Mesenchymal stem cell (in vitro differentiated cells and primary cell): ENCODE data around the gene APBB1.
A peak's percentile ranks its signal among the peaks of the same experiment; 100 is the strongest.
"Not testable (repeated sequence)": the region's sequence is repeated elsewhere in the genome, so short reads cannot be mapped to it uniquely, and the experiment has no call there.

Source experiments
- DNase-seq: peaks from one replicate; pipeline ENCODE4 v3.0.0-alpha.2; 2013
- H2AFZ ChIP-seq: one replicate; pipeline ENCODE4 v1.6.1; 2013; ENCODE audit warnings: low read depth, mild to moderate bottlenecking, control low read depth, inconsistent platforms, low read length, moderate library complexity
- H2AK5ac ChIP-seq: 2 replicates; pipeline ENCODE4 v1.6.1; 2013; ENCODE audit warnings: low read length, moderate library complexity, mild to moderate bottlenecking, inconsistent platforms; ENCODE audit not compliant: severe bottlenecking
- H2BK120ac ChIP-seq: one replicate; pipeline ENCODE4 v1.6.1; 2013; ENCODE audit warnings: low read depth, mild to moderate bottlenecking, inconsistent platforms, low read length, moderate library complexity
- H2BK12ac ChIP-seq, 2 experiments: one replicate each; pipeline ENCODE4 v1.6.1; 2013; ENCODE audit warnings: inconsistent platforms in 2 of 2, low read length in 2 of 2, mild to moderate bottlenecking in 2 of 2, moderate library complexity in 2 of 2, control low read depth in 1 of 2
- H2BK15ac ChIP-seq: one replicate; pipeline ENCODE4 v1.6.1; 2013; ENCODE audit warnings: mild to moderate bottlenecking, low read depth, inconsistent platforms; ENCODE audit not compliant: poor library complexity, severe bottlenecking
- H2BK5ac ChIP-seq: 2 replicates; pipeline ENCODE4 v1.6.1; 2013; ENCODE audit warnings: low read depth, mild to moderate bottlenecking, low read length, control low read depth, inconsistent platforms; ENCODE audit not compliant: poor library complexity, severe bottlenecking
- H3K14ac ChIP-seq, 2 experiments: one replicate each; pipeline ENCODE4 v1.6.1; 2013; ENCODE audit warnings: inconsistent platforms in 2 of 2, low read length in 2 of 2, control low read depth in 1 of 2, mild to moderate bottlenecking in 1 of 2, moderate library complexity in 1 of 2
- H3K18ac ChIP-seq, 2 experiments: one replicate each; pipeline ENCODE4 v1.6.1; 2013; ENCODE audit warnings: inconsistent platforms in 2 of 2, low read length in 2 of 2, control low read depth in 1 of 2, low read depth in 1 of 2, mild to moderate bottlenecking in 1 of 2
- H3K23ac ChIP-seq, 2 experiments: one replicate each; pipeline ENCODE4 v1.6.1; 2013; ENCODE audit warnings: inconsistent platforms in 2 of 2, low read length in 2 of 2, mild to moderate bottlenecking in 2 of 2, moderate library complexity in 2 of 2, control low read depth in 1 of 2
- H3K27ac ChIP-seq: 2 replicates; pipeline ENCODE4 v1.5.1; 2013; ENCODE audit warnings: mild to moderate bottlenecking, moderate library complexity, low read length, control low read depth, inconsistent platforms; ENCODE audit not compliant: poor library complexity, severe bottlenecking
- H3K27me3 ChIP-seq, 2 experiments: 2 replicates each; pipeline versions ENCODE4 v1.6.1 to v1.7.0; 2013; ENCODE audit warnings: low read length in 2 of 2, mild to moderate bottlenecking in 2 of 2, moderate library complexity in 2 of 2, control low read depth in 1 of 2, inconsistent platforms in 1 of 2; ENCODE audit not compliant: control insufficient read depth in 1 of 2, insufficient read depth in 1 of 2
- H3K36me3 ChIP-seq, 2 experiments: 2 replicates each; pipeline versions ENCODE4 v1.6.1 to v1.7.0; 2013; ENCODE audit warnings: low read length in 2 of 2, control low read depth in 1 of 2, inconsistent platforms in 1 of 2, low read depth in 1 of 2, mild to moderate bottlenecking in 1 of 2; ENCODE audit not compliant: insufficient read depth in 2 of 2, control insufficient read depth in 1 of 2
- H3K4ac ChIP-seq, 2 experiments: one replicate each; pipeline ENCODE4 v1.6.1; 2013; ENCODE audit warnings: inconsistent platforms in 2 of 2, low read length in 2 of 2, mild to moderate bottlenecking in 2 of 2, moderate library complexity in 2 of 2, control low read depth in 1 of 2, low read depth in 1 of 2
- H3K4me1 ChIP-seq: 2 replicates; pipeline ENCODE4 v1.6.1; 2013; ENCODE audit warnings: low read depth, low read length, control low read depth; ENCODE audit not compliant: control insufficient read depth, insufficient read depth
- H3K4me2 ChIP-seq: 2 replicates; pipeline ENCODE4 v1.6.1; 2013; ENCODE audit warnings: low read length, mild to moderate bottlenecking, inconsistent platforms; ENCODE audit not compliant: poor library complexity, severe bottlenecking
- H3K4me3 ChIP-seq, 2 experiments: 2 replicates each; pipeline versions ENCODE4 v1.5.1 to v1.7.0; 2013; ENCODE audit warnings: low read length in 2 of 2, mild to moderate bottlenecking in 2 of 2, control low read depth in 1 of 2, low read depth in 1 of 2; ENCODE audit not compliant: insufficient read depth in 1 of 2
- H3K79me1 ChIP-seq: replicated peaks from 2 replicates; pipeline ENCODE4 v1.6.1; 2013; ENCODE audit warnings: mild to moderate bottlenecking, control low read depth, low read length, inconsistent platforms; ENCODE audit not compliant: poor library complexity, severe bottlenecking
- H3K9ac ChIP-seq: 2 replicates; pipeline ENCODE4 v1.7.0; 2013; ENCODE audit warnings: mild to moderate bottlenecking, low read length, moderate library complexity
- H3K9me3 ChIP-seq: 2 replicates; pipeline ENCODE4 v1.7.0; 2013; ENCODE audit warnings: mild to moderate bottlenecking, low read length; ENCODE audit not compliant: control insufficient read depth
- H4K8ac ChIP-seq: one replicate; pipeline ENCODE4 v1.6.1; 2013; ENCODE audit warnings: inconsistent platforms, mild to moderate bottlenecking, low read length, moderate library complexity
- H4K91ac ChIP-seq: one replicate; pipeline ENCODE4 v1.6.1; 2013; ENCODE audit warnings: mild to moderate bottlenecking, low read length, inconsistent platforms
- WGBS: methylation state at CpG from one replicate; pipeline ENCODE4 v1.1.7; 2013; ENCODE audit warnings: mixed read lengths; 5-methylcytosine and 5-hydroxymethylcytosine counted together

Gene APBB1

DNA sequence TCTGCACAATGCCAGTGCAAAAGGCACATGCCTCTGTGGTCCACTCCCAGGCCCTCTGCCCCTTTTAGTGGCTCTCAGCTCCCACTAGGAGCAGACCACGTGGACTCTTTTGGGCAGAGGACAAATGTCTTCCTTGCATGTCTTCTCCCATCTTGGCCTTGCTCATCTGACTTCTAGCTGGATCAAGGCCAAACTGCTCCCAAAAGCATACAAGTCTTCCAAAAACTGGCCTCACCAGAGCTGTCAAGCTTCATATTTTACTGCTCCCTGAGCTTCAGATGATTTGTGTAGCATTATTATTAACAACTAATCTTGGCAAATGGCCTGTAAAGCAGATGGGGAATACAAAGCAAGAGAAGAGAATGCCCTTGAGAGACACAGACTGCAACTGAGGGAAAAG lies 21.7 kb downstream of the APBB1 start:
- Histone ChIP-seq H3K23ac (no peak overlapping the region), H3K14ac (no peak overlapping the region), H3K27me3 (no peaks in the 10 kb centered on the region), H2AFZ (no peak overlapping the region), H2BK15ac (no peak overlapping the region), H3K4me2 (no peak overlapping the region), H2BK12ac (no peak overlapping the region), H3K9me3 (no peaks in the 10 kb centered on the region), H2AK5ac (no peak overlapping the region), H4K8ac (no peak overlapping the region), H3K27ac (no peak overlapping the region), H3K4ac (no peak overlapping the region), H4K91ac (no peak overlapping the region), H3K4me3 (no peak overlapping the region), H3K4me1 (peaks cover 6% of the 10 kb centered on the region), H3K9ac (no peak overlapping the region), H3K79me1 (peaks cover 8% of the 10 kb centered on the region), H3K18ac (no peak overlapping the region), H2BK120ac (no peak overlapping the region), H3K36me3 (peaks cover 58 to 66% of the 10 kb centered on the region in 2 experiments), H2BK5ac (no peak overlapping the region)
- peak; percentile 6 for DNase-seq
- WGBS = 63% methylated on average over 1 of the region's 1 CpG

DNA sequence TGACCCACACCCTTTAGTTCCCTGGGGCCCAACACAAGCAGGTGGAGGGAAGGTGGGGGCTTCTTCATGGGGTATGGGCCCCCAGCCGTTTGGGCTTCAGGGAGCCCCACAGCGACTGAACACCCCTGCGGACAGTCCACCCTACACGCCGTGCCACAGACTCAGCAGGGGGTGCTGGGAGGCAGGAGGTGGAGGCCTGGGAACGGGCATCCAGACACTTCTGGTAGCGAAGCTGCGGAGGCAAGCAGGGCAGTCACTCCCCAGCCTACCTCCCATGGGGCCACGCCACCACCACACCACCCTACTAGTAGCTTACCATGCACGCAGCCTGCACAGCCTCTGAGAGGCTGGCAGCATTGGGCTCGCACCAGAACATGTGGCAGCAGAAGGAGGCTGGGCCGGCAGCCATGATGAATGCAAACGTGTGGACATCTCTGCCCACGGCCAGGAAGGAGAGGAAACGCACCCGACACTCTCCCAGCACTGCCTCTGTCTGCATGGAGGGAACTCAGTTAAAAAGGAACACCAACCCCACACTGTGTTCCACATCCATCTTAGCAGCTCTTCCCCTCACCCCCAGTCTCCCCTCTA lies 23.3 kb downstream of the APBB1 start:
- no peak overlapping the region for H3K18ac ChIP-seq
- peaks cover 48 to 54% of the 10 kb centered on the region in 2 experiments for H3K36me3 ChIP-seq
- H3K4me1 ChIP-seq = peaks cover 13% of the 10 kb centered on the region
- H3K4ac ChIP-seq = no peak overlapping the region
- no peak for DNase-seq
- no peaks in the 10 kb centered on the region for H3K27me3 ChIP-seq
- H4K91ac ChIP-seq = no peak overlapping the region
- no peak overlapping the region for H2AFZ ChIP-seq
- no peak overlapping the region for H3K27ac ChIP-seq
- H2BK5ac ChIP-seq = no peak overlapping the region
- H3K79me1 ChIP-seq = peaks cover 12% of the 10 kb centered on the region
- H2AK5ac ChIP-seq = no peak overlapping the region
- H2BK15ac ChIP-seq = no peak overlapping the region
- H3K23ac ChIP-seq = no peak overlapping the region
- H4K8ac ChIP-seq = no peak overlapping the region
- no peaks in the 10 kb centered on the region for H3K9me3 ChIP-seq
- H2BK120ac ChIP-seq = no peak overlapping the region
- H3K4me3 ChIP-seq = no peak overlapping the region
- H3K4me2 ChIP-seq = no peak overlapping the region
- H3K9ac ChIP-seq = no peak overlapping the region
- no peak overlapping the region for H2BK12ac ChIP-seq
- WGBS = 97% methylated on average over 14 of the region's 16 CpGs
- H3K14ac ChIP-seq = no peak overlapping the region

DNA sequence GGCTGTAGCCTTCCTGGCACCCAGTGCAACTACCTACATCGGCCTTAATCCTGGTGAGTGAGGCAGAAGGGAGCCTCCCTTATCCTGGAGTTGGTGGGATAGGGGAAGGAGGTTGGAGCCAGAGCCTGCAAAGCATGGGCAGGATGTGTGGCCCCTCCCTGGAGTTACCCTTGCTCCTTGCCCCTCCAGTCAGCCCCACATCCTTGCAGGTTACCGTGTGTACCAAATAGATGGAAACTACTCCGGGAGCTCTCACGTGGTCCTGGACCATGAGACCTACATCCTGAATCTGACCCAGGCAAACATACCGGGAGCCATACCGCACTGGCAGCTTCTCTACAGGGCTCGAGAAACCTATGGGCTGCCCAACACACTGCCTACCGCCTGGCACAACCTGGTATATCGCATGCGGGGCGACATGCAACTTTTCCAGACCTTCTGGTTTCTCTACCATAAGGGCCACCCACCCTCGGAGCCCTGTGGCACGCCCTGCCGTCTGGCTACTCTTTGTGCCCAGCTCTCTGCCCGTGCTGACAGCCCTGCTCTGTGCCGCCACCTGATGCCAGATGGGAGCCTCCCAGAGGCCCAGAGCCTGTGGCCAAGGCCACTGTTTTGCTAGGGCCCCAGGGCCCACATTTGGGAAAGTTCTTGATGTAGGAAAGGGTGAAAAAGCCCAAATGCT lies 24.8 kb downstream of the APBB1 start:
- no peak overlapping the region for H2BK5ac ChIP-seq
- H3K14ac ChIP-seq = no peak overlapping the region
- H2AK5ac ChIP-seq = no peak overlapping the region
- H3K4me3 ChIP-seq = no peak overlapping the region
- no peak overlapping the region for H2BK15ac ChIP-seq
- H3K4ac ChIP-seq = no peak overlapping the region
- H2BK120ac ChIP-seq = no peak overlapping the region
- peaks cover 12% of the 10 kb centered on the region for H3K79me1 ChIP-seq
- peaks cover 41 to 46% of the 10 kb centered on the region in 2 experiments for H3K36me3 ChIP-seq
- no peak overlapping the region for H3K23ac ChIP-seq
- H2AFZ ChIP-seq = no peak overlapping the region
- peaks cover 15% of the 10 kb centered on the region for H3K4me1 ChIP-seq
- no peak overlapping the region for H4K8ac ChIP-seq
- H4K91ac ChIP-seq = no peak overlapping the region
- no peak overlapping the region for H2BK12ac ChIP-seq
- no peaks in the 10 kb centered on the region for H3K9me3 ChIP-seq
- H3K18ac ChIP-seq = no peak overlapping the region
- 94% methylated on average over 16 of the region's 16 CpGs for WGBS
- DNase-seq = no peak
- H3K27ac ChIP-seq = no peak overlapping the region
- no peak overlapping the region for H3K4me2 ChIP-seq
- no peak overlapping the region for H3K9ac ChIP-seq
- H3K27me3 ChIP-seq = no peaks in the 10 kb centered on the region

- H3K9ac ChIP-seq, DNase-seq, H3K18ac ChIP-seq, H3K4me3 ChIP-seq, H2BK5ac ChIP-seq, H3K27me3 ChIP-seq, H3K14ac ChIP-seq, H2AFZ ChIP-seq, H3K4ac ChIP-seq, H3K4me2 ChIP-seq, H2BK15ac ChIP-seq, H4K91ac ChIP-seq, H3K23ac ChIP-seq, H3K9me3 ChIP-seq, H2BK120ac ChIP-seq, H2BK12ac ChIP-seq, H4K8ac ChIP-seq, H2AK5ac ChIP-seq, H3K27ac ChIP-seq: not testable (repeated sequence)
- peaks cover 37 to 38% of the 10 kb centered on the region in 2 experiments for H3K36me3 ChIP-seq
- WGBS = no CpG with 5 or more reads among the region's 4 CpGs
- H3K79me1 ChIP-seq = peaks cover 12% of the 10 kb centered on the region
- peaks cover 15% of the 10 kb centered on the region for H3K4me1 ChIP-seq
Observed at GRCh38 chr11:6392251-6392650, 26.6 kb downstream of the APBB1 start.
